K562 (cell line): ENCODE results near the gene STAB2. TPM values are rescaled to one million over a fixed set of nuclear protein-coding genes. Genes with fewer than 3 reads are reported as not detected.

Experiments used
- ATAC-seq: fragments of 200-7000 bp; cut with Tn5 transposase; 3 replicates; pipeline ENCODE4 v1.9.1; 2020; ENCODE audit warnings: moderate library complexity
- BruUV-seq: library from RNA; stranded (reverse); fragments of 400-500 nt; replicated peaks from 2 replicates; lab custom pipeline; 2021; lab: Mats Ljungman, UMichigan
- CTCF ChIA-PET: fragments of 300-600 bp; formaldehyde crosslinking; extraction: SDS; loops from one replicate; lab custom pipeline; 2021; ENCODE audit warnings: low intra/inter-chr PET ratio; lab: Yijun Ruan, JAX
- POLR2A ChIA-PET: fragments of 300-600, 350-650 bp; sonication (Branson Sonifier 250); formaldehyde crosslinking; extraction: SDS; loops from one replicate; lab custom pipeline; 2021; ENCODE audit warnings: antibody characterized with exemption, inconsistent platforms; lab: Yijun Ruan, JAX
- DNase-seq, 4 experiments: peaks; one replicate each; pipeline versions ENCODE4 v3.0.0 to v3.0.0-alpha.2; 2011 to 2018; ENCODE audit warnings: low spot score in 3 of 4, mixed read lengths in 3 of 4; ENCODE audit errors: extremely low read depth in 1 of 4
- FAIRE-seq: peaks from 2 replicates; lab custom pipeline; 2011; peaks lifted over from hg19 to GRCh38; lab: Jason Lieb, UNC
- H2AFZ ChIP-seq: 2 replicates; pipeline ENCODE4 v1.6.0; 2011; ENCODE audit warnings: low read depth, low read length, control low read depth, inconsistent platforms
- H3K27ac ChIP-seq: fragments of 200-600 bp; 3 replicates; pipeline ENCODE4 v1.8.0; 2011; ENCODE audit warnings: low read depth, mild to moderate bottlenecking, control low read depth, inconsistent platforms, low read length, moderate library complexity, mixed read lengths; ENCODE audit errors: extremely low read depth
- H3K27me3 ChIP-seq, 2 experiments: fragments of 300-600 bp in 1 of 2; 2 replicates in 1 of 2; 3 replicates in 1 of 2; pipeline versions ENCODE4 v1.6.0 to v1.8.0; 2011; ENCODE audit warnings: inconsistent platforms in 2 of 2, low read length in 2 of 2, mild to moderate bottlenecking in 1 of 2, mixed read lengths in 1 of 2, moderate library complexity in 1 of 2; ENCODE audit not compliant: control insufficient read depth in 2 of 2, insufficient read depth in 2 of 2
- H3K36me3 ChIP-seq: fragments of 300-600 bp; 3 replicates; pipeline ENCODE4 v1.8.0; 2011; ENCODE audit warnings: mild to moderate bottlenecking, low read length, inconsistent platforms; ENCODE audit not compliant: control insufficient read depth, insufficient read depth
- H3K4me1 ChIP-seq, 2 experiments: fragments of 200-600 bp in 1 of 2; replicated peaks in 1 of 2; 2 replicates in 1 of 2; 3 replicates in 1 of 2; pipeline versions ENCODE4 v1.5.1 to v1.8.0; 2011; ENCODE audit warnings: inconsistent platforms in 2 of 2, low read length in 2 of 2, mild to moderate bottlenecking in 1 of 2, mixed read lengths in 1 of 2, moderate library complexity in 1 of 2; ENCODE audit not compliant: control insufficient read depth in 2 of 2, insufficient read depth in 2 of 2
- H3K4me2 ChIP-seq: 2 replicates; pipeline ENCODE4 v1.6.1; 2011; ENCODE audit warnings: low read length, control low read depth, inconsistent platforms, mixed read lengths; ENCODE audit not compliant: insufficient read depth
- H3K4me3 ChIP-seq: fragments of 200-600 bp; sonication (generic), shearing (Covaris generic); 2 replicates; pipeline ENCODE4 v1.5.1; 2016; ENCODE audit warnings: control low read depth, inconsistent platforms
- H3K79me2 ChIP-seq: fragments of 200-600 bp; 3 replicates; pipeline ENCODE4 v1.8.0; 2011; ENCODE audit warnings: low read length, inconsistent platforms; ENCODE audit not compliant: control insufficient read depth, insufficient read depth
- H3K9ac ChIP-seq, 2 experiments: 2 replicates each; pipeline versions ENCODE4 v1.6.0 to v1.6.1; 2011; ENCODE audit warnings: low read depth in 2 of 2, low read length in 2 of 2, control low read depth in 1 of 2, inconsistent platforms in 1 of 2, mild to moderate bottlenecking in 1 of 2, mixed read lengths in 1 of 2; ENCODE audit not compliant: insufficient read depth in 1 of 2
- H3K9me1 ChIP-seq: one replicate; pipeline ENCODE4 v1.6.0; 2011; ENCODE audit warnings: inconsistent platforms, mild to moderate bottlenecking, low read length, moderate library complexity; ENCODE audit not compliant: control insufficient read depth, insufficient read depth
- H3K9me3 ChIP-seq: replicated peaks from 2 replicates; pipeline ENCODE4 v1.5.1; 2011; ENCODE audit warnings: low read depth, low read length, inconsistent platforms; ENCODE audit not compliant: control insufficient read depth, insufficient read depth
- H4K20me1 ChIP-seq: replicated peaks from 2 replicates; pipeline ENCODE4 v1.6.1; 2011; ENCODE audit warnings: low read length, inconsistent platforms, mixed read lengths; ENCODE audit not compliant: control insufficient read depth, insufficient read depth
- BRF1 ChIP-seq: IDR thresholded peaks from 3 replicates; pipeline ENCODE4 v1.6.1; 2011; ENCODE audit warnings: borderline replicate concordance, mild to moderate bottlenecking; ENCODE audit not compliant: insufficient read length; ENCODE audit errors: extremely low read depth
- C11orf30 ChIP-seq: fragments of 450-650 bp; IDR thresholded peaks from 2 replicates; pipeline ENCODE4 v1.6.1; 2016; ENCODE audit warnings: low read depth, mild to moderate bottlenecking
- CAMTA2 ChIP-seq: fragments of 250-450 bp; sonication (Bioruptor Pico); conservative IDR thresholded peaks from 2 replicates; pipeline ENCODE4 v1.5.1; 2022
- CBX5 ChIP-seq: IDR thresholded peaks from 2 replicates; pipeline ENCODE4 v1.6.1; 2014; ENCODE audit warnings: low read depth, borderline replicate concordance
- MAFK ChIP-seq: IDR thresholded peaks from 2 replicates; pipeline ENCODE4 v1.6.1; 2011; ENCODE audit warnings: low read length, improper control_type of control experiment
- MEF2D ChIP-seq: conservative IDR thresholded peaks from 2 replicates; pipeline ENCODE4 v1.6.1; 2016; ENCODE audit warnings: low read depth, missing genetic modification characterization, missing compliant biosample characterization
- NFYB ChIP-seq: IDR thresholded peaks from 2 replicates; pipeline ENCODE4 v1.6.1; 2011; ENCODE audit warnings: mild to moderate bottlenecking, moderate library complexity; ENCODE audit not compliant: insufficient read length; ENCODE audit errors: extremely low read depth
- POU5F1 ChIP-seq: fragments of 150-350 bp; IDR thresholded peaks from 2 replicates; pipeline ENCODE4 v1.6.1; 2014; ENCODE audit warnings: borderline replicate concordance, low read length, low read depth, mild to moderate bottlenecking; ENCODE audit not compliant: partially characterized antibody
- PTRF ChIP-seq: fragments of 450-650 bp; IDR thresholded peaks from 2 replicates; pipeline ENCODE4 v1.6.1; 2016; ENCODE audit warnings: mild to moderate bottlenecking, missing genetic modification characterization, missing compliant biosample characterization
- PTTG1 ChIP-seq: fragments of 450-650 bp; IDR thresholded peaks from 2 replicates; pipeline ENCODE4 v1.6.1; 2016; ENCODE audit warnings: low read depth, mild to moderate bottlenecking, missing genetic modification characterization, missing compliant biosample characterization
- RBM25 ChIP-seq: fragments of 200-400 bp; formaldehyde crosslinking; IDR thresholded peaks from 2 replicates; pipeline ENCODE4 v1.6.1; 2018; ENCODE audit warnings: low read length, low read depth, moderate library complexity; ENCODE audit not compliant: severe bottlenecking
- SP2 ChIP-seq: IDR thresholded peaks from 2 replicates; pipeline ENCODE4 v1.6.1; 2011; ENCODE audit warnings: mild to moderate bottlenecking, low read depth, low read length, moderate library complexity; ENCODE audit not compliant: poor library complexity, severe bottlenecking; ENCODE audit errors: extremely low read depth
- STAT5A ChIP-seq: IDR thresholded peaks from 2 replicates; pipeline ENCODE4 v1.6.1; 2012; ENCODE audit warnings: low read length, inconsistent platforms, borderline replicate concordance
- TCF3 ChIP-seq: sonication (generic); formaldehyde crosslinking; IDR thresholded peaks from 2 replicates; pipeline ENCODE4 v1.4.0; 2020; ENCODE audit warnings: mild to moderate bottlenecking, missing genetic modification reagents
- THRAP3 ChIP-seq: fragments of 450-650 bp; IDR thresholded peaks from 2 replicates; pipeline ENCODE4 v1.6.1; 2016; ENCODE audit warnings: mild to moderate bottlenecking, inconsistent platforms, borderline replicate concordance
- ZFPM2 ChIP-seq: fragments of 250-450 bp; sonication (Bioruptor Pico); IDR thresholded peaks from 2 replicates; pipeline ENCODE4 v1.5.1; 2022; ENCODE audit warnings: mild to moderate bottlenecking
- ZFX ChIP-seq: sonication (generic); formaldehyde crosslinking; IDR thresholded peaks from 2 replicates; pipeline ENCODE4 v1.8.0; 2022; ENCODE audit warnings: mild to moderate bottlenecking, missing genetic modification reagents, moderate library complexity
- ZNF133 ChIP-seq: fragments of 250-450 bp; sonication (Bioruptor Pico); IDR thresholded peaks from 2 replicates; pipeline ENCODE4 v1.4.0; 2020; ENCODE audit warnings: mild to moderate bottlenecking
- ZNF165 ChIP-seq: fragments of 250-450 bp; sonication (Bioruptor Pico); IDR thresholded peaks from 2 replicates; pipeline ENCODE4 v1.4.0; 2020; ENCODE audit warnings: borderline replicate concordance
- ZNF316 ChIP-seq: fragments of 450-650 bp; IDR thresholded peaks from 2 replicates; pipeline ENCODE4 v1.6.1; 2016
- WGBS: fragments of 100-300 bp; shearing (Covaris generic); methylation state at CpG from one replicate; pipeline ENCODE4 v1.1.6; 2016; ENCODE audit warnings: low coverage, mixed read lengths; ENCODE audit not compliant: insufficient coverage; ENCODE audit errors: missing lambda C conversion rate; 5-methylcytosine and 5-hydroxymethylcytosine counted together
- in situ Hi-C: fragments of 300-500 bp; cut with MboI; formaldehyde crosslinking; loops from 4 replicates; pipeline ENCODE4 v1.15.0; 2018; ENCODE audit warnings: inconsistent platforms, mixed read lengths
- intact Hi-C: fragments of 100-400 bp; cut with micrococcal nuclease; formaldehyde crosslinking; loops from 2 replicates; pipeline ENCODE4 v1.14.2; 2022
- polyA plus RNA-seq, 8 experiments: library from polyadenylated mRNA; depleted of rRNA in 4 of 8; stranded (reverse) in 5 of 8; unstranded in 3 of 8; fragments of >200 nt; fragmentation: Nextera tagmentation in 2 of 8; fragmentation: Illumina TruSeq in 1 of 8; extraction: Ambion mirVana in 2 of 8; extraction: Trizol in 1 of 8; gene quantifications; 2 replicates each; pipeline versions ENCODE4 v1.2.1 to v1.2.3, GENCODE V29; 2011 to 2014; ENCODE audit warnings: inconsistent platforms in 1 of 8, missing spikeins in 1 of 8
- total RNA-seq, 7 experiments: library from RNA; depleted of rRNA in 6 of 7; stranded (reverse); fragments of >200 nt in 6 of 7; fragmentation: Illumina TruSeq in 2 of 7; extraction: Trizol in 2 of 7; gene quantifications; 2 replicates each; pipeline versions ENCODE4 v1.2.1 to v1.2.3, GENCODE V29; 2011 to 2021; ENCODE audit warnings: low replicate concordance in 1 of 7
- TF ChIP-seq, protein P1 (sequence below), 2 experiments: fragments of 250-450 bp in 1 of 2; fragments of 450-650 bp in 1 of 2; sonication (Bioruptor Pico) in 1 of 2; IDR thresholded peaks; 2 replicates each; pipeline versions ENCODE4 v1.6.1 to v1.8.0; 2016 to 2021; ENCODE audit warnings: mild to moderate bottlenecking in 2 of 2, moderate library complexity in 2 of 2, missing compliant biosample characterization in 1 of 2, missing genetic modification characterization in 1 of 2

STAB2 gene
- total and polyA plus RNA-seq, 9 of the 15 experiments (the other 6 are each of a cell fraction or from before 2014, with no cell fraction given) = 0.10 TPM; not detected in 8

DNA sequence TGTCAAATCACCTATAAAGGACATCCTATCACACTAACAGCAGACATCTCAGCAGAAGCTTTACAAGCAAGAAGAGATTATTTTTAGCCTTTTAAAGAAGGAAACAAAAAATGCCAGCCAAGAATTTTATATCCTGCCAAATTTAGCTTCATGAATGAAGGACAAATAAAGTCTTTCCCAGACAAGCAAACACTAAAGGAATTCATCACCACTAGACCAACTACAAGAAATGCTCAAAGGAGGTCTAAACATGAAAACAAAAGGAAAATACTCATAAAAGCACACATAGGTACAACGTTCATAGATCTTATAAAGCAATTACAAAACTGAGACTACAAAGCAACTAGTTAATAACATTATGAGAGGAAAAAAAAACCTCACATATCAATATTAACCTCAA is 20.7 kb upstream of the STAB2 start:
- H2AFZ ChIP-seq = no peak overlapping the region

DNA sequence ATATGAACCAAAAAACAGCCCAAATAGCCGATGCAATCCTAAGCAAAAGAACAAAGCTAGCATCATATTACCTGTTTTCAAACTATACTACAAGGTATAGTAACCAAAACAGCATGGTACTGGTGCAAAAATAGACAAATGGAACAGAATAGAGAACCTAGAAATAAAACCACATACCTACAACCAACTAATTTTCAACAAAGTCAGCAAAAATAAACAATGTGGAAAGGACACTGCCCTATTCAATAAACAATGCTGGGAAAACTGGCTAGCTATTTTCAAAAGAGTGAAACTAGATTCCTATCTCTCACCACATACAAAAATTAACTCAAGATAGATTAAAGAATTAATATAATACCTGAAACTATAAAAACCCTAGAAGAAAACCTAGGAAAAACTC is 17.8 kb upstream of the STAB2 start:
- no peaks in the 10 kb centered on the region for H3K27me3 ChIP-seq
- DNase-seq = no peak
- ChIA-PET CTCF (no interaction called here), POLR2A (no interaction called here)
- H3K27ac ChIP-seq = no peak overlapping the region
- no peaks in the 10 kb centered on the region for H4K20me1 ChIP-seq
- no peaks in the 10 kb centered on the region for H3K79me2 ChIP-seq
- H2AFZ ChIP-seq = no peak overlapping the region
- H3K36me3 ChIP-seq = no peaks in the 10 kb centered on the region
- H3K9me1 ChIP-seq = no peaks in the 10 kb centered on the region
- no peak overlapping the region for H3K9ac ChIP-seq
- intact Hi-C loops (no loop called here), in situ Hi-C loops (no loop called here)
- BruUV-seq = no TSS peak
- no peak overlapping the region for H3K4me2 ChIP-seq
- no peak overlapping the region for H3K4me3 ChIP-seq
- no peak for ATAC-seq
- 0% methylated on average over 1 of the region's 1 CpG for WGBS
- H3K9me3 ChIP-seq = no peaks in the 10 kb centered on the region
- H3K4me1 ChIP-seq = no peaks in the 10 kb centered on the region
- no peak for FAIRE-seq
- 0 out of 2 replicates have a peak, but pooled peaks have one; percentile 7 for TF ChIP-seq MAFK
- no peak for TF ChIP-seq SP2
- peak; percentile 63 for TF ChIP-seq C11orf30
- TF ChIP-seq ZNF316 = peak; percentile 74
- no peak for TF ChIP-seq CBX5
- no peak for TF ChIP-seq ZNF165
- TF ChIP-seq CAMTA2 (CRISPR knock-in tag) = no peak
- TF ChIP-seq NFYB = no peak
- TF ChIP-seq MEF2D (tag) = no peak
- TF ChIP-seq ZFPM2 (CRISPR knock-in tag) = no peak
- no peak for TF ChIP-seq PTTG1 (tag)
- TF ChIP-seq, protein P1, sequence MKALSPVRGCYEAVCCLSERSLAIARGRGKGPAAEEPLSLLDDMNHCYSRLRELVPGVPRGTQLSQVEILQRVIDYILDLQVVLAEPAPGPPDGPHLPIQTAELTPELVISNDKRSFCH (CRISPR knock-in tag; IDR thresholded peaks at IDR 0.05) = no peak
- TF ChIP-seq, protein P1 (tag; IDR thresholded peaks at IDR 0.05) = no peak
- TF ChIP-seq THRAP3 = no peak
- TF ChIP-seq ZNF133 (CRISPR knock-in tag) = no peak
- TF ChIP-seq PTRF (tag) = no peak
- no peak for TF ChIP-seq BRF1
- no peak for TF ChIP-seq RBM25

More for the DNA sequence above, 20.7 kb upstream of the STAB2 start:
- no peak overlapping the region for H3K4me2 ChIP-seq
- H3K27ac ChIP-seq = no peak overlapping the region
- H3K9ac ChIP-seq = no peak overlapping the region
- TF ChIP-seq ZFX (CRISPR knock-in tag) (no peak), POU5F1 (no peak), TCF3 (CRISPR knock-in tag) (no peak), STAT5A (no peak)
- H4K20me1 ChIP-seq = no peaks in the 10 kb centered on the region
- H3K9me3 ChIP-seq = no peaks in the 10 kb centered on the region
- no peak for ATAC-seq
- intact Hi-C loops = no loop called here
- POLR2A ChIA-PET = no interaction called here
- no peak overlapping the region for H3K4me3 ChIP-seq
- WGBS = 0% methylated on average over 1 of the region's 1 CpG
- DNase-seq = no peak
- H3K36me3 ChIP-seq = no peaks in the 10 kb centered on the region
- no peaks in the 10 kb centered on the region for H3K4me1 ChIP-seq
- no peaks in the 10 kb centered on the region; a peak in 1 of 5 replicates for H3K27me3 ChIP-seq
- H3K79me2 ChIP-seq = no peaks in the 10 kb centered on the region
- no peaks in the 10 kb centered on the region for H3K9me1 ChIP-seq
- CTCF ChIA-PET = no interaction called here
- BruUV-seq = no TSS peak
- in situ Hi-C loops = no loop called here
- FAIRE-seq = no peak
